GM18868 (cell line): ENCODE measurements around the gene WWOX.

Source experiments
- ATAC-seq: cut with Tn5 transposase; IDR thresholded peaks from one replicate; pipeline ENCODE4 v1.9.1; 2021; ENCODE audit warnings: mild to moderate bottlenecking, moderate library complexity; ENCODE audit not compliant: unreplicated experiment

The WWOX gene

GRCh38 chr16:78455861-78456260, 356.4 kb downstream of the WWOX start:
- no peak for ATAC-seq

- no peak for ATAC-seq
Measured at GRCh38 chr16:78458588-78458987, 359.1 kb downstream of the WWOX start.

GRCh38 chr16:78460428-78460827, 361.0 kb downstream of the WWOX start:
- ATAC-seq, result no peak

- ATAC-seq, result no peak
Measured at GRCh38 chr16:78461087-78461486, 361.6 kb downstream of the WWOX start.

- no peak for ATAC-seq
Measured at GRCh38 chr16:78461496-78462287, 362.2 kb downstream of the WWOX start.

- ATAC-seq, result no peak
Measured at GRCh38 chr16:78462288-78463208, 363.1 kb downstream of the WWOX start.

GRCh38 chr16:78463591-78463990, 364.1 kb downstream of the WWOX start:
- no peak for ATAC-seq

- ATAC-seq, result no peak
Measured at GRCh38 chr16:78464833-78465232, 365.4 kb downstream of the WWOX start.

- ATAC-seq, result no peak
Measured at GRCh38 chr16:78465730-78466129, 366.3 kb downstream of the WWOX start.

- ATAC-seq, result no peak
Measured at GRCh38 chr16:78469787-78470186, 370.3 kb downstream of the WWOX start.

- ATAC-seq, result no peak
Measured at GRCh38 chr16:78473031-78473699, 373.7 kb downstream of the WWOX start.

- ATAC-seq, result peak; percentile 83
Measured at GRCh38 chr16:78474762-78475161, 375.3 kb downstream of the WWOX start.

GRCh38 chr16:78476615-78477014, 377.2 kb downstream of the WWOX start:
- ATAC-seq, result no peak

GRCh38 chr16:78478267-78478861, 378.9 kb downstream of the WWOX start:
- no peak for ATAC-seq

GRCh38 chr16:78479723-78480122, 380.3 kb downstream of the WWOX start:
- ATAC-seq, result no peak

GRCh38 chr16:78480588-78480987, 381.1 kb downstream of the WWOX start:
- no peak for ATAC-seq

GRCh38 chr16:78483124-78483992, 383.9 kb downstream of the WWOX start:
- ATAC-seq, result no peak

- ATAC-seq, result no peak
Measured at GRCh38 chr16:78484509-78485058, 385.1 kb downstream of the WWOX start.

- ATAC-seq, result no peak
Measured at GRCh38 chr16:78485188-78485916, 385.9 kb downstream of the WWOX start.
